HFF-Myc (cell line): ENCODE results near the gene COL5A1.

Experiments
- DNase-seq: peaks from one replicate; pipeline ENCODE4 v3.0.0-alpha.2; 2011; ENCODE audit warnings: low read depth; ENCODE audit errors: extremely low read depth
- H3K4me3 ChIP-seq: replicated peaks from 2 replicates; pipeline ENCODE4 v1.5.1; 2011; ENCODE audit warnings: low read depth, mild to moderate bottlenecking, control low read depth, low read length
- CTCF ChIP-seq: IDR thresholded peaks from 2 replicates; pipeline ENCODE4 v1.5.1; 2012; ENCODE audit warnings: mild to moderate bottlenecking, low read depth, low read length, control low read depth; ENCODE audit errors: missing control alignments

COL5A1 gene

GRCh38 chr9:134814598-134815215, 173.1 kb downstream of the COL5A1 start:
- no peak for TF ChIP-seq CTCF
- H3K4me3 ChIP-seq: no peak overlapping the region
- DNase-seq: no peak

- no peak for DNase-seq
- H3K4me3 ChIP-seq: no peak overlapping the region
- TF ChIP-seq CTCF: no peak
Measured at GRCh38 chr9:134815435-134816214, 174.0 kb downstream of the COL5A1 start.

- H3K4me3 ChIP-seq: no peak overlapping the region
- no peak for DNase-seq
- no peak for TF ChIP-seq CTCF
Measured at GRCh38 chr9:134816264-134816663, 174.7 kb downstream of the COL5A1 start.

- no peak overlapping the region for H3K4me3 ChIP-seq
- TF ChIP-seq CTCF: no peak
- no peak for DNase-seq
Measured at GRCh38 chr9:134818000-134818568, 176.5 kb downstream of the COL5A1 start.

GRCh38 chr9:134818591-134818990, 177.0 kb downstream of the COL5A1 start:
- H3K4me3 ChIP-seq: no peak overlapping the region
- DNase-seq: no peak
- no peak for TF ChIP-seq CTCF

GRCh38 chr9:134820901-134821300, 179.3 kb downstream of the COL5A1 start:
- DNase-seq: no peak
- H3K4me3 ChIP-seq: no peak overlapping the region
- TF ChIP-seq CTCF: no peak

- H3K4me3 ChIP-seq: no peak overlapping the region
- no peak for TF ChIP-seq CTCF
- no peak for DNase-seq
Measured at GRCh38 chr9:134822541-134822940, 180.9 kb downstream of the COL5A1 start.
